WTC11 (cell line): ENCODE results near the gene ITGAX. TPM values are rescaled to one million over a fixed set of nuclear protein-coding genes. Genes with fewer than 3 reads are reported as not detected.
"Not testable (repeated sequence)": the region's sequence is repeated elsewhere in the genome, so short reads cannot be mapped to it uniquely, and the experiment has no call there.

ENCODE experiments used
- ATAC-seq: fragments of 200-7000 bp; cut with Tn5 transposase; 2 replicates; pipeline ENCODE4 v1.10.0; 2021; ENCODE audit warnings: mild to moderate bottlenecking, moderate library complexity
- CTCF ChIA-PET: fragments of 300-600 bp; sonication (Branson Sonifier 250); formaldehyde crosslinking; loops from one replicate; lab custom pipeline; 2021; ENCODE audit warnings: antibody characterized with exemption; lab: Charles Lee
- POLR2A ChIA-PET: fragments of 350-600 bp; sonication (Branson Sonifier 250); formaldehyde crosslinking; loops from one replicate; lab custom pipeline; 2021; ENCODE audit warnings: antibody characterized with exemption; lab: Charles Lee
- DNase-seq: peaks from one replicate; pipeline ENCODE4 v3.0.0; 2021; ENCODE audit warnings: low spot score
- H3K27ac Mint-ChIP-seq: 2 replicates; pipeline ENCODE4 v1.8.0; 2021; ENCODE audit warnings: mixed read lengths
- H3K27me3 Mint-ChIP-seq: 2 replicates; pipeline ENCODE4 v1.8.0; 2021; ENCODE audit warnings: low read depth, mild to moderate bottlenecking, moderate library complexity, mixed read lengths
- H3K36me3 Mint-ChIP-seq: 2 replicates; pipeline ENCODE4 v1.8.0; 2021; ENCODE audit warnings: mixed read lengths
- H3K4me1 Mint-ChIP-seq: 2 replicates; pipeline ENCODE4 v1.8.0; 2022; ENCODE audit warnings: mixed read lengths
- H3K4me3 Mint-ChIP-seq: 2 replicates; pipeline ENCODE4 v1.8.0; 2021; ENCODE audit warnings: mild to moderate bottlenecking, moderate library complexity, mixed read lengths
- H3K9me3 Mint-ChIP-seq: 2 replicates; pipeline ENCODE4 v1.8.0; 2021; ENCODE audit warnings: mixed read lengths
- ATF2 ChIP-seq: sonication (generic); formaldehyde crosslinking; IDR thresholded peaks from 2 replicates; pipeline ENCODE4 v1.8.1; 2022; ENCODE audit warnings: low read depth, missing genetic modification reagents, borderline replicate concordance
- CDX4 ChIP-seq: fragments of 250-450 bp; sonication (Bioruptor Pico); IDR thresholded peaks from 2 replicates; pipeline ENCODE4 v1.9.0; 2021; ENCODE audit warnings: moderate library complexity, mild to moderate bottlenecking, inconsistent platforms, borderline replicate concordance
- E2F1 ChIP-seq: sonication (generic); formaldehyde crosslinking; IDR thresholded peaks from 2 replicates; pipeline ENCODE4 v1.8.0; 2022; ENCODE audit warnings: mild to moderate bottlenecking, missing genetic modification reagents
- E2F4 ChIP-seq: sonication (generic); formaldehyde crosslinking; IDR thresholded peaks from 2 replicates; pipeline ENCODE4 v1.8.1; 2022; ENCODE audit warnings: low read depth, mild to moderate bottlenecking, moderate library complexity, missing genetic modification reagents, borderline replicate concordance
- E2F5 ChIP-seq: sonication (generic); formaldehyde crosslinking; IDR thresholded peaks from 2 replicates; pipeline ENCODE4 v1.8.1; 2022; ENCODE audit warnings: mild to moderate bottlenecking, moderate library complexity, missing genetic modification reagents
- ERG ChIP-seq: fragments of 250-450 bp; sonication (Bioruptor Pico); IDR thresholded peaks from 2 replicates; pipeline ENCODE4 v1.8.0; 2021; ENCODE audit warnings: mild to moderate bottlenecking
- IRF1 ChIP-seq: sonication (generic); formaldehyde crosslinking; IDR thresholded peaks from 2 replicates; pipeline ENCODE4 v1.8.0; 2023; ENCODE audit warnings: missing genetic modification reagents
- JAZF1 ChIP-seq: fragments of 250-450 bp; sonication (Bioruptor Pico); IDR thresholded peaks from 2 replicates; pipeline ENCODE4 v1.9.0; 2021; ENCODE audit warnings: moderate library complexity, mild to moderate bottlenecking, inconsistent platforms
- KAT7 ChIP-seq: sonication (generic); formaldehyde crosslinking; IDR thresholded peaks from 2 replicates; pipeline ENCODE4 v1.8.1; 2023; ENCODE audit warnings: missing genetic modification reagents, mild to moderate bottlenecking, borderline replicate concordance
- MLX ChIP-seq: sonication (generic); formaldehyde crosslinking; IDR thresholded peaks from 2 replicates; pipeline ENCODE4 v1.8.1; 2023; ENCODE audit warnings: mild to moderate bottlenecking, missing genetic modification reagents, moderate library complexity
- NFATC4 ChIP-seq: fragments of 250-450 bp; sonication (Bioruptor Pico); IDR thresholded peaks from 2 replicates; pipeline ENCODE4 v1.9.0; 2021; ENCODE audit warnings: mild to moderate bottlenecking
- NR1H2 ChIP-seq: sonication (generic); formaldehyde crosslinking; IDR thresholded peaks from 2 replicates; pipeline ENCODE4 v1.9.0; 2021; ENCODE audit warnings: mild to moderate bottlenecking, moderate library complexity, missing genetic modification reagents
- PRRX2 ChIP-seq: fragments of 250-450 bp; sonication (Bioruptor Pico); IDR thresholded peaks from 2 replicates; pipeline ENCODE4 v1.8.0; 2021; ENCODE audit warnings: mild to moderate bottlenecking
- STAT6 ChIP-seq: sonication (generic); formaldehyde crosslinking; conservative IDR thresholded peaks from 2 replicates; pipeline ENCODE4 v1.8.1; 2023; ENCODE audit warnings: mild to moderate bottlenecking, low read depth, missing genetic modification reagents, moderate library complexity
- TEAD4 ChIP-seq: sonication (generic); formaldehyde crosslinking; IDR thresholded peaks from 2 replicates; pipeline ENCODE4 v1.8.0; 2022; ENCODE audit warnings: mild to moderate bottlenecking, missing genetic modification reagents
- ZNF121 ChIP-seq: sonication (generic); formaldehyde crosslinking; IDR thresholded peaks from 2 replicates; pipeline ENCODE4 v1.8.0; 2023; ENCODE audit warnings: missing genetic modification reagents
- ZNF232 ChIP-seq: sonication (generic); formaldehyde crosslinking; IDR thresholded peaks from 2 replicates; pipeline ENCODE4 v1.8.0; 2022; ENCODE audit warnings: mild to moderate bottlenecking, missing genetic modification reagents
- ZNF263 ChIP-seq: sonication (generic); formaldehyde crosslinking; IDR thresholded peaks from 2 replicates; pipeline ENCODE4 v1.8.1; 2022; ENCODE audit warnings: low read depth, mild to moderate bottlenecking, moderate library complexity, missing genetic modification reagents
- ZNF416 ChIP-seq: fragments of 250-450 bp; sonication (Bioruptor Pico); IDR thresholded peaks from 2 replicates; pipeline ENCODE4 v1.9.0; 2021; ENCODE audit warnings: mild to moderate bottlenecking, inconsistent platforms
- ZNF423 ChIP-seq: fragments of 250-450 bp; sonication (Bioruptor Pico); IDR thresholded peaks from 2 replicates; pipeline ENCODE4 v2.1.2; 2022; ENCODE audit warnings: mild to moderate bottlenecking, moderate library complexity
- ZSCAN18 ChIP-seq: fragments of 250-450 bp; sonication (Bioruptor Pico); IDR thresholded peaks from 2 replicates; pipeline ENCODE4 v2.1.2; 2022; ENCODE audit warnings: mild to moderate bottlenecking, moderate library complexity
- total RNA-seq: library from RNA; stranded (reverse); gene quantifications from 3 replicates; pipeline ENCODE4 v1.2.3, GENCODE V29; 2021

The ITGAX gene
- total RNA-seq, 1 experiment from 2014 or later: 0.33 TPM

GRCh38 chr16:31335431-31335830 lies 19.5 kb upstream of the ITGAX start (continued):
- no peak for TF ChIP-seq E2F4 (CRISPR knock-in tag)
- no peak for TF ChIP-seq ERG (CRISPR knock-in tag)
- TF ChIP-seq ATF2: no peak
- no peak for TF ChIP-seq E2F5
- no peak for TF ChIP-seq JAZF1 (CRISPR knock-in tag)

GRCh38 chr16:31338166-31338685 lies 16.8 kb upstream of the ITGAX start:
- H3K27me3 Mint-ChIP-seq: peaks cover 34% of the 10 kb centered on the region
- H3K4me3 Mint-ChIP-seq, H3K27ac Mint-ChIP-seq, CTCF ChIA-PET, H3K4me1 Mint-ChIP-seq, POLR2A ChIA-PET, H3K36me3 Mint-ChIP-seq, DNase-seq, ATAC-seq: not testable (repeated sequence)
- H3K9me3 Mint-ChIP-seq: peaks cover 14% of the 10 kb centered on the region

- Mint-ChIP-seq H3K27ac (no peak overlapping the region), H3K4me3 (no peak overlapping the region), H3K36me3 (no peaks in the 10 kb centered on the region), H3K4me1 (no peaks in the 10 kb centered on the region), H3K27me3 (peaks cover 11% of the 10 kb centered on the region), H3K9me3 (no peaks in the 10 kb centered on the region)
- CTCF ChIA-PET: interaction anchor here (0.8 kb wide), 1 partner anchor 116 kb away, joined by 3 read pairs; no protein-coding TSS in a partner anchor
- ATAC-seq (no peak), DNase-seq (no peak)
- POLR2A ChIA-PET: no interaction called here
- TF ChIP-seq NFATC4 (CRISPR knock-in tag): no peak
- TF ChIP-seq IRF1 (CRISPR knock-in tag): no peak
- no peak for TF ChIP-seq STAT6 (CRISPR knock-in tag)
- TF ChIP-seq MLX: no peak
- no peak for TF ChIP-seq TEAD4 (CRISPR knock-in tag)
- no peak for TF ChIP-seq KAT7 (CRISPR knock-in tag)
- no peak for TF ChIP-seq ZNF121 (CRISPR knock-in tag)
- TF ChIP-seq ZNF423 (CRISPR knock-in tag): no peak
- no peak for TF ChIP-seq ZNF416
- no peak for TF ChIP-seq ZNF263 (CRISPR knock-in tag)
- TF ChIP-seq ZSCAN18 (CRISPR knock-in tag): no peak
- no peak for TF ChIP-seq PRRX2 (CRISPR knock-in tag)
- TF ChIP-seq ZNF232 (CRISPR knock-in tag): no peak
- TF ChIP-seq E2F1 (CRISPR knock-in tag): no peak
- TF ChIP-seq CDX4: no peak
- no peak for TF ChIP-seq NR1H2 (CRISPR knock-in tag)
These were observed 10.3 kb upstream of the ITGAX start for GRCh38 chr16:31344712-31345111.
